ENCODE measurements around the gene VPS36.

- TF ChIP-seq CTCF (IDR thresholded peaks at IDR 0.05) (no peak), POLR2A (IDR thresholded peaks at IDR 0.05) (no peak)
Observed at GRCh38 chr13:52395704-52396103, 54.7 kb downstream of the VPS36 start.

Measured in breast epithelium (tissue), 3 donors.